Body of pancreas (tissue), 4 donors: ENCODE data around the gene MAPT.

Experiments
- CTCF ChIP-seq, 7 experiments: fragments of 450-650 bp in 4 of 7; fragments of 200-600 bp in 3 of 7; sonication (generic) in 3 of 7; IDR thresholded peaks; one replicate each; pipeline ENCODE4 v1.5.1; 2016 to 2019; ENCODE audit warnings: antibody characterized with exemption in 7 of 7
- POLR2A ChIP-seq, 3 donors: fragments of 450-650 bp; IDR thresholded peaks; one replicate each; pipeline ENCODE4 v1.6.1; 2016; ENCODE audit warnings: antibody characterized with exemption in 3 of 3, mild to moderate bottlenecking in 2 of 3

GRCh38 chr17:45867702-45868101, 26.7 kb upstream of the MAPT start:
- TF ChIP-seq CTCF (IDR thresholded peaks at IDR 0.05) (no peak), POLR2A (IDR thresholded peaks at IDR 0.05) (no peak)
